Liver (tissue), 9 donors: ENCODE data around the gene CFH. TPM values are rescaled to one million over a fixed set of nuclear protein-coding genes. Genes with fewer than 3 reads are reported as not detected.

Experiments
- DNase-seq: peaks from one replicate; pipeline ENCODE4 v3.0.0-alpha.2; 2017; ENCODE audit warnings: low spot score
- H3K27ac ChIP-seq, 2 donors: one replicate each; pipeline ENCODE4 v1.7.0; 2013; ENCODE audit warnings: inconsistent platforms in 2 of 2, low read length in 2 of 2, control low read depth in 1 of 2, low read depth in 1 of 2, mild to moderate bottlenecking in 1 of 2
- H3K27me3 ChIP-seq, 4 donors: one replicate each; pipeline versions ENCODE4 v1.6.1 to v1.7.0; 2013; ENCODE audit warnings: low read length in 3 of 4, inconsistent platforms in 1 of 4, mild to moderate bottlenecking in 1 of 4, moderate library complexity in 1 of 4; ENCODE audit not compliant: control insufficient read depth in 4 of 4, insufficient read depth in 4 of 4
- H3K36me3 ChIP-seq, 4 donors: one replicate each; pipeline versions ENCODE4 v1.6.1 to v1.7.0; 2013; ENCODE audit warnings: low read length in 3 of 4, mild to moderate bottlenecking in 3 of 4, low read depth in 1 of 4, moderate library complexity in 1 of 4; ENCODE audit not compliant: control insufficient read depth in 4 of 4, insufficient read depth in 3 of 4
- H3K4me1 ChIP-seq, 4 donors: one replicate each; pipeline versions ENCODE4 v1.6.1 to v1.7.0; 2013; ENCODE audit warnings: low read length in 3 of 4, mild to moderate bottlenecking in 3 of 4, moderate library complexity in 1 of 4; ENCODE audit not compliant: control insufficient read depth in 4 of 4, insufficient read depth in 4 of 4
- H3K4me3 ChIP-seq, 3 donors: one replicate each; pipeline versions ENCODE4 v1.6.1 to v1.7.0; 2013; ENCODE audit warnings: low read length in 3 of 3, control low read depth in 1 of 3, low read depth in 1 of 3, mild to moderate bottlenecking in 1 of 3
- H3K9ac ChIP-seq, 2 donors: one replicate each; pipeline ENCODE4 v1.7.0; 2013; ENCODE audit warnings: low read length in 2 of 2, mild to moderate bottlenecking in 2 of 2, moderate library complexity in 2 of 2, control low read depth in 1 of 2, low read depth in 1 of 2
- H3K9me3 ChIP-seq, 4 donors: one replicate each; pipeline versions ENCODE4 v1.6.1 to v1.7.0; 2013; ENCODE audit warnings: low read length in 3 of 4; ENCODE audit not compliant: control insufficient read depth in 4 of 4
- EGR1 ChIP-seq, 2 donors: IDR thresholded peaks; 2 replicates each; pipeline ENCODE4 v1.6.1; 2016 to 2018; ENCODE audit warnings: antibody characterized with exemption in 2 of 2, low read depth in 2 of 2
- FOXA1 ChIP-seq: IDR thresholded peaks from 2 replicates; pipeline ENCODE4 v1.6.1; 2016; ENCODE audit warnings: antibody characterized with exemption
- FOXA2 ChIP-seq: IDR thresholded peaks from 2 replicates; pipeline ENCODE4 v1.6.1; 2016; ENCODE audit warnings: antibody characterized with exemption
- GABPA ChIP-seq, 2 donors: IDR thresholded peaks in 1 of 2; conservative IDR thresholded peaks in 1 of 2; 2 replicates each; pipeline ENCODE4 v1.6.1; 2016; ENCODE audit warnings: antibody characterized with exemption in 2 of 2, mild to moderate bottlenecking in 1 of 2, moderate library complexity in 1 of 2
- HNF4A ChIP-seq, 2 donors: conservative IDR thresholded peaks; 2 replicates each; pipeline ENCODE4 v1.6.1; 2016; ENCODE audit warnings: antibody characterized with exemption in 2 of 2, mild to moderate bottlenecking in 2 of 2
- HNF4G ChIP-seq: IDR thresholded peaks from 2 replicates; pipeline ENCODE4 v1.6.1; 2016; ENCODE audit warnings: antibody characterized with exemption
- JUND ChIP-seq, 2 donors: IDR thresholded peaks; 2 replicates each; pipeline ENCODE4 v1.6.1; 2016; ENCODE audit warnings: antibody characterized with exemption in 2 of 2
- NR2F2 ChIP-seq: IDR thresholded peaks from 2 replicates; pipeline ENCODE4 v1.6.1; 2016; ENCODE audit warnings: antibody characterized with exemption
- RAD21 ChIP-seq, 2 donors: IDR thresholded peaks; 2 replicates each; pipeline ENCODE4 v1.6.1; 2016; ENCODE audit warnings: antibody characterized with exemption in 2 of 2, mild to moderate bottlenecking in 2 of 2
- RXRA ChIP-seq, 2 donors: IDR thresholded peaks; 2 replicates each; pipeline ENCODE4 v1.6.1; 2017 to 2018; ENCODE audit warnings: antibody characterized with exemption in 2 of 2, mild to moderate bottlenecking in 1 of 2
- SP1 ChIP-seq: IDR thresholded peaks from 2 replicates; pipeline ENCODE4 v1.6.1; 2018; ENCODE audit warnings: antibody characterized with exemption, mild to moderate bottlenecking
- TAF1 ChIP-seq: conservative IDR thresholded peaks from 2 replicates; pipeline ENCODE4 v1.6.1; 2016; ENCODE audit warnings: antibody characterized with exemption, mild to moderate bottlenecking
- YY1 ChIP-seq: IDR thresholded peaks from 2 replicates; pipeline ENCODE4 v1.6.1; 2016; ENCODE audit warnings: antibody characterized with exemption, mild to moderate bottlenecking
- ZBTB33 ChIP-seq: IDR thresholded peaks from 2 replicates; pipeline ENCODE4 v1.6.1; 2016; ENCODE audit warnings: antibody characterized with exemption
- WGBS: extraction: QIAGEN DNeasy Blood & Tissue Kit; methylation state at CpG from one replicate; pipeline ENCODE4 v1.1.7; 2013; 5-methylcytosine and 5-hydroxymethylcytosine counted together
- polyA plus RNA-seq, 2 donors: library from polyadenylated mRNA; stranded (reverse) in 1 of 2; unstranded in 1 of 2; fragments of 200-250 nt in 1 of 2; fragments of >200 nt in 1 of 2; fragmentation: Nextera tagmentation in 1 of 2; extraction: Ambion mirVana in 1 of 2; gene quantifications; one replicate each; pipeline versions ENCODE4 v1.2.1 to v1.2.3, GENCODE V29; 2013 to 2015
- total RNA-seq, 2 donors: library from RNA; depleted of rRNA; stranded (reverse); fragments of >200 nt; gene quantifications; one replicate each; pipeline ENCODE4 v1.2.3, GENCODE V29; 2014
- TF ChIP-seq, protein P1 (sequence below): IDR thresholded peaks from 2 replicates; pipeline ENCODE4 v1.6.1; 2016; ENCODE audit warnings: antibody characterized with exemption
- TF ChIP-seq, protein P2 (sequence below): IDR thresholded peaks from 2 replicates; pipeline ENCODE4 v1.6.1; 2016; ENCODE audit warnings: antibody characterized with exemption, mild to moderate bottlenecking
- TF ChIP-seq, protein P3 (sequence below): fragments of 150-350 bp; IDR thresholded peaks from 2 replicates; pipeline ENCODE4 v1.5.1; 2017; ENCODE audit warnings: improper control_type of control experiment, low read depth, low read length; ENCODE audit not compliant: missing input control
- TF ChIP-seq, protein P4 (sequence below): IDR thresholded peaks from 2 replicates; pipeline ENCODE4 v1.6.1; 2016; ENCODE audit warnings: antibody characterized with exemption
- donor health status: healthy.
- donor health status: healthy.
- donor health status: healthy.
- donor health status: healthy.
- donor health status: healthy.

CFH gene
- total and polyA plus RNA-seq, 4 donors = 554 to 1,479 (median 782) TPM

- DNase-seq = peak; percentile 65
Observed at GRCh38 chr1:196608390-196609369, 43.2 kb upstream of the CFH start, which contains the start of gene KCNT2. Gene KCNT2, minus strand, starts transcription at chr1:196608440. Its CDS starts 131 bp downstream, at chr1:196608309.

More at GRCh38 chr1:196608390-196609369, 43.2 kb upstream of the CFH start, which contains the start of gene KCNT2:
- TF ChIP-seq GABPA (IDR thresholded peaks at IDR 0.05 in 1 of 2, conservative IDR thresholded peaks at IDR 0.05 in 1 of 2) = no peak
- peak; percentile 46 for TF ChIP-seq TAF1
- TF ChIP-seq HNF4A (conservative IDR thresholded peaks at IDR 0.05) = peak; percentile 38 to 57
- TF ChIP-seq, protein P1, sequence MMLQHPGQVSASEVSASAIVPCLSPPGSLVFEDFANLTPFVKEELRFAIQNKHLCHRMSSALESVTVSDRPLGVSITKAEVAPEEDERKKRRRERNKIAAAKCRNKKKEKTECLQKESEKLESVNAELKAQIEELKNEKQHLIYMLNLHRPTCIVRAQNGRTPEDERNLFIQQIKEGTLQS = peak; percentile 95
- peak in 1 of 2 donors; percentile 19 for TF ChIP-seq RAD21 (IDR thresholded peaks at IDR 0.05)
- no peak for TF ChIP-seq NR2F2
- TF ChIP-seq FOXA1 = no peak
- peak; percentile 20 to 30 for TF ChIP-seq RXRA (IDR thresholded peaks at IDR 0.05)
- TF ChIP-seq HNF4G = no peak
- TF ChIP-seq, protein P2, sequence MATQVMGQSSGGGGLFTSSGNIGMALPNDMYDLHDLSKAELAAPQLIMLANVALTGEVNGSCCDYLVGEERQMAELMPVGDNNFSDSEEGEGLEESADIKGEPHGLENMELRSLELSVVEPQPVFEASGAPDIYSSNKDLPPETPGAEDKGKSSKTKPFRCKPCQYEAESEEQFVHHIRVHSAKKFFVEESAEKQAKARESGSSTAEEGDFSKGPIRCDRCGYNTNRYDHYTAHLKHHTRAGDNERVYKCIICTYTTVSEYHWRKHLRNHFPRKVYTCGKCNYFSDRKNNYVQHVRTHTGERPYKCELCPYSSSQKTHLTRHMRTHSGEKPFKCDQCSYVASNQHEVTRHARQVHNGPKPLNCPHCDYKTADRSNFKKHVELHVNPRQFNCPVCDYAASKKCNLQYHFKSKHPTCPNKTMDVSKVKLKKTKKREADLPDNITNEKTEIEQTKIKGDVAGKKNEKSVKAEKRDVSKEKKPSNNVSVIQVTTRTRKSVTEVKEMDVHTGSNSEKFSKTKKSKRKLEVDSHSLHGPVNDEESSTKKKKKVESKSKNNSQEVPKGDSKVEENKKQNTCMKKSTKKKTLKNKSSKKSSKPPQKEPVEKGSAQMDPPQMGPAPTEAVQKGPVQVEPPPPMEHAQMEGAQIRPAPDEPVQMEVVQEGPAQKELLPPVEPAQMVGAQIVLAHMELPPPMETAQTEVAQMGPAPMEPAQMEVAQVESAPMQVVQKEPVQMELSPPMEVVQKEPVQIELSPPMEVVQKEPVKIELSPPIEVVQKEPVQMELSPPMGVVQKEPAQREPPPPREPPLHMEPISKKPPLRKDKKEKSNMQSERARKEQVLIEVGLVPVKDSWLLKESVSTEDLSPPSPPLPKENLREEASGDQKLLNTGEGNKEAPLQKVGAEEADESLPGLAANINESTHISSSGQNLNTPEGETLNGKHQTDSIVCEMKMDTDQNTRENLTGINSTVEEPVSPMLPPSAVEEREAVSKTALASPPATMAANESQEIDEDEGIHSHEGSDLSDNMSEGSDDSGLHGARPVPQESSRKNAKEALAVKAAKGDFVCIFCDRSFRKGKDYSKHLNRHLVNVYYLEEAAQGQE = peak; percentile 46
- TF ChIP-seq FOXA2 = no peak
- TF ChIP-seq, protein P3, sequence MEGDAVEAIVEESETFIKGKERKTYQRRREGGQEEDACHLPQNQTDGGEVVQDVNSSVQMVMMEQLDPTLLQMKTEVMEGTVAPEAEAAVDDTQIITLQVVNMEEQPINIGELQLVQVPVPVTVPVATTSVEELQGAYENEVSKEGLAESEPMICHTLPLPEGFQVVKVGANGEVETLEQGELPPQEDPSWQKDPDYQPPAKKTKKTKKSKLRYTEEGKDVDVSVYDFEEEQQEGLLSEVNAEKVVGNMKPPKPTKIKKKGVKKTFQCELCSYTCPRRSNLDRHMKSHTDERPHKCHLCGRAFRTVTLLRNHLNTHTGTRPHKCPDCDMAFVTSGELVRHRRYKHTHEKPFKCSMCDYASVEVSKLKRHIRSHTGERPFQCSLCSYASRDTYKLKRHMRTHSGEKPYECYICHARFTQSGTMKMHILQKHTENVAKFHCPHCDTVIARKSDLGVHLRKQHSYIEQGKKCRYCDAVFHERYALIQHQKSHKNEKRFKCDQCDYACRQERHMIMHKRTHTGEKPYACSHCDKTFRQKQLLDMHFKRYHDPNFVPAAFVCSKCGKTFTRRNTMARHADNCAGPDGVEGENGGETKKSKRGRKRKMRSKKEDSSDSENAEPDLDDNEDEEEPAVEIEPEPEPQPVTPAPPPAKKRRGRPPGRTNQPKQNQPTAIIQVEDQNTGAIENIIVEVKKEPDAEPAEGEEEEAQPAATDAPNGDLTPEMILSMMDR = peak; percentile 29
- TF ChIP-seq JUND (IDR thresholded peaks at IDR 0.05) = peak in 1 of 2 donors; percentile 58
- TF ChIP-seq, protein P4, sequence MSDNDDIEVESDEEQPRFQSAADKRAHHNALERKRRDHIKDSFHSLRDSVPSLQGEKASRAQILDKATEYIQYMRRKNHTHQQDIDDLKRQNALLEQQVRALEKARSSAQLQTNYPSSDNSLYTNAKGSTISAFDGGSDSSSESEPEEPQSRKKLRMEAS = peak; percentile 32
- TF ChIP-seq ZBTB33 = no peak
- TF ChIP-seq YY1 = peak; percentile 29
- peak in 1 of 2 donors; percentile 16 for TF ChIP-seq EGR1 (IDR thresholded peaks at IDR 0.05; ENCODE audit: low read depth in 2 of 2)
- peak; percentile 55 for TF ChIP-seq SP1
- Histone ChIP-seq H3K9me3 (no peaks in the 10 kb centered on the region), H3K9ac (peak within 1 kb of the TSS; percentile 82 to 86), H3K36me3 (no peaks in the 10 kb centered on the region), H3K27ac (peak within 1 kb of the TSS; percentile 93 to 94), H3K27me3 (no peaks in the 10 kb centered on the region), H3K4me3 (peak within 1 kb of the TSS; percentile 71 to 91 (median 85)), H3K4me1 (peaks cover 3 to 38% (median 18%) of the 10 kb centered on the region in 4 donors)
- 2% methylated on average over 43 of the region's 43 CpGs for WGBS
